Memory B cell (primary cell): ENCODE results near the gene CPA1.

ENCODE experiments used
- ATAC-seq: fragments of 150-1000 bp; cut with Tn5 transposase; 2 replicates; pipeline ENCODE4 v1.10.0; 2021; ENCODE audit warnings: low read depth, mild to moderate bottlenecking, moderate library complexity
- DNase-seq, 2 donors: peaks; one replicate each; pipeline ENCODE4 v3.0.0; 2022; ENCODE audit warnings: low spot score in 2 of 2
- H3K27ac Mint-ChIP-seq: one replicate; pipeline ENCODE4 v1.8.0; 2022; ENCODE audit warnings: mild to moderate bottlenecking, moderate library complexity, mixed read lengths
- H3K27me3 Mint-ChIP-seq: one replicate; pipeline ENCODE4 v1.8.0; 2022; ENCODE audit warnings: mixed read lengths
- H3K36me3 Mint-ChIP-seq: one replicate; pipeline ENCODE4 v1.8.0; 2022; ENCODE audit warnings: mild to moderate bottlenecking, mixed read lengths
- H3K4me1 Mint-ChIP-seq: one replicate; pipeline ENCODE4 v1.8.0; 2022; ENCODE audit warnings: mixed read lengths
- H3K4me3 Mint-ChIP-seq: one replicate; pipeline ENCODE4 v1.8.0; 2022; ENCODE audit warnings: mild to moderate bottlenecking, moderate library complexity, mixed read lengths
- H3K9me3 Mint-ChIP-seq: one replicate; pipeline ENCODE4 v1.8.0; 2022; ENCODE audit warnings: mixed read lengths

The CPA1 gene

DNA sequence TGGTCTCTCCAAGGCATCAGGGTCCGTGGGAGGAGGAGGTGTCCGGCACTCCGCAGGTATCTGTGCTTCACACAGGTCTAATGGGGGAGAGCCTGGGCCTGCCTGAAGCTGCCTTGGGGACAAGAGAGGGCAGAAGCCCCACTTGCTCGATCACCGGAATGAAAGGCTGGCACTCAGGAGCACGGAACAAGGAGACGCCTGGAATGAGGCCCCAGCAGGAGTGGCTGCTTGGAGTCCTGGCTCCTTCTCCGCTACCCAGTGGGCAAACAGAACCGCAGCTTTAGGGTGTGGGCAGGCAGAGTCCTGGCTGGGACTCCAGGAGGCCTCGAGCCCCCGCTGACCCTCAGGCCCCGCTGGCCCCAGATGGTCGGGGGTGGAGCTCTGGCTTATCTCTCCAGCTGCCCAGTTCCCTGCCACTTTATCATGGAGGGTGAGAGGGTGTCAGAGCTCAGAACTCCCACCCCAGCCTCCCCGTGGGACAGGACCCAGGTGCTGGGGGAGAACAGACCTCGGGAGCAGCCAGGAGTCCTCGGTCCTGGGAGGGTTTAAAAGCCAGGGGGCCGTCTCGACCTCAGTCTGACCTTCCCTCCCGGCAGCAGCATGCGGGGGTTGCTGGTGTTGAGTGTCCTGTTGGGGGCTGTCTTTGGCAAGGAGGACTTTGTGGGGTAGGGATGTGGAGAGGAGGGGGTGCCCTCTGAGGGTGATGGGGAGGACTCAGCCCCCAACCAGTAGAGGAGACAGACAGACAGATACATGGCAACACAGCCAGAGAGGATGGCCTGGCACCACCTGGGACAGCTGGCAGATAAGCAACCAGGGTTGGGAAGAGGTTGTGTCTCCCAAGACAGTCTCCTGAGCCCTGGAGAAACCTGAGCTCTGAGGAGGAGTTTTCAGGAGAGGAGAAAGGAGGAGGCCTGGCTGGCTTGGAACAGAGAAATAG lies at the start of gene CPA1:
CPA1 (plus strand) TSS at position 574 of the 940 bp plus-strand sequence; CDS start at position 601, 27 bp downstream.
- Mint-ChIP-seq H3K36me3 (peaks cover 2% of the 10 kb centered on the region), H3K9me3 (peaks cover 5% of the 10 kb centered on the region), H3K27ac (no peak within 1 kb of the TSS), H3K4me3 (no peak within 1 kb of the TSS), H3K27me3 (peaks cover 3% of the 10 kb centered on the region), H3K4me1 (no peaks in the 10 kb centered on the region)
- ATAC-seq (no peak), DNase-seq (no peak)

DNA sequence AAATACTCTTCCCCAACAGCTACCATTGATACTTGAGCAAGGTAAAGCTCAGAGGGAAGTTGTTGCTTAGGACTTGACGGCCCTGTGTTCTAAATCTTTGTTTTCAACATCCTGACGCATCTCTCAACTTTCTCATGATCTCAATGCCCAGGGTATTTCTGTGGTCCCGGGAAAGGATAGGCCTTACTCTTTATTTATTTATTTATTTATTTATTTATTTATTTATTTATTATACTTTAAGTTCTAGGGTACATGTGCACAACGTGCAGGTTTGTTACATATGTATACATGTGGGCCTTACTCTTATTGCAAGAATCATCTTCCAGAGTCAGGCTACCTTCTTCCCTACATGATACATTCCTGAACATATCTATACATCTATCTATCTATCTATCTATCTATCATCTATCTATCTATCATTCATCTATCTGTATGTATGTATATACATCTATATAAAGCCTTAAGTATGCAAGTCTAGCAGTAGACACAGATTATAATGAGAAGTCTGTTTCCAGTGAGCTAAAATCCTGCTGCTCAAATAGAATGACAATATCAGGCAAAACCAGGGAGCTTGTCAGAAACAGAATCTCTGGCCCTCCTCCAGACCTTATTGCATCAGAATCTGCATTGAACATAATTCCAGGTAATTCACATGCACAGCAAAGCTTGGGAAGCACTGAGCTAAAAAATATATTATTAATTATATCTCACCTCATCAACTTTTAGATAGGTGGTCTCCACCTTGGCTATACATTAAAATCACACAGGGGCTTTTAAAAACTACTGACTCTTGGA lies 47.8 kb upstream of the CPA1 start:
- Mint-ChIP-seq H3K4me3 (no peak overlapping the region), H3K9me3 (no peaks in the 10 kb centered on the region), H3K27ac (no peak overlapping the region), H3K4me1 (no peaks in the 10 kb centered on the region), H3K36me3 (no peaks in the 10 kb centered on the region), H3K27me3 (peaks cover 5% of the 10 kb centered on the region)
- ATAC-seq, result no peak
- DNase-seq, result no peak

DNA sequence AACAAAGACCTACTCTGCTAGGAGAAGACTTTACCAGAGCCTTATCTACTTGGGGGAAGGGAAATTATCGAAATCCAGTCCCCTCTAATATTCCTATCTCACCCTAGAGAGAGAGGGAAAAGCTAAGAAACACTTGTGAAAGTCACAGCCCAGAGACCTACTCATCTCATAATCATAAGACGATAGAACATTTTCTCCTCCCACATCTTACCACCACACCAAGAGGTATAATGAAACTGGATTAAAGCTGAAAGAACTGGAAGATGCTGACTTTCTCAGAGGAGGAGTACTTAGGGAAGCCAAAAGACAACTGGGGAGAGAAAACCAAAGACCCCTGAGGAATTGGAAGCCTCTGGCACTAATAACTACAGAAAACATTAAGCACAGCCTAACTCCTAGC lies 46.5 kb upstream of the CPA1 start:
- H3K9me3 Mint-ChIP-seq, result no peaks in the 10 kb centered on the region
- DNase-seq, result no peak

DNA sequence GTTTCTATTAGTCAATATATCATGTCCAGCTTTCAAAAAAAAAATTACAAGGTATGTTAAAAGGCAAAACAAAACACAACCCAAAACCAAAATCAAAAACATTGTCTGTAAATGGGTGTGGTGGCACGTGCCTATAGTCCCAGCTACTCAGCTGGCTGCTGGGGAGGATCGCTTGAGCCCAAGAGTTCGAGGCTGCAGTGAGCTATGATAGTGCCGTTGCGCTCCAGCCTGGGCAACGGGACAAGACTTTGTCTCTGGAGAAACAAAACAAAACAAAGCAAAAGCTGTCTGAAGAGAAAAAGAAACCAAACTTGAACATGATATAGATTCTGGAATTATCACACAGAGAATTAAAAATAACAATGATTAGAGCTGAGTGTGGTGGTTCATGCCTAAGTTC lies 46.0 kb upstream of the CPA1 start:
- no peaks in the 10 kb centered on the region for H3K4me1 Mint-ChIP-seq
- H3K9me3 Mint-ChIP-seq, result no peaks in the 10 kb centered on the region
- no peak overlapping the region for H3K4me3 Mint-ChIP-seq
- no peak for ATAC-seq
- no peak overlapping the region for H3K27ac Mint-ChIP-seq
- no peaks in the 10 kb centered on the region for H3K36me3 Mint-ChIP-seq
- no peak for DNase-seq
- peaks cover 5% of the 10 kb centered on the region for H3K27me3 Mint-ChIP-seq

More for the DNA sequence above, 46.5 kb upstream of the CPA1 start:
- Mint-ChIP-seq H3K4me3 (no peak overlapping the region), H3K36me3 (no peaks in the 10 kb centered on the region), H3K27me3 (peaks cover 5% of the 10 kb centered on the region), H3K4me1 (no peaks in the 10 kb centered on the region), H3K27ac (no peak overlapping the region)
- no peak for ATAC-seq

DNA sequence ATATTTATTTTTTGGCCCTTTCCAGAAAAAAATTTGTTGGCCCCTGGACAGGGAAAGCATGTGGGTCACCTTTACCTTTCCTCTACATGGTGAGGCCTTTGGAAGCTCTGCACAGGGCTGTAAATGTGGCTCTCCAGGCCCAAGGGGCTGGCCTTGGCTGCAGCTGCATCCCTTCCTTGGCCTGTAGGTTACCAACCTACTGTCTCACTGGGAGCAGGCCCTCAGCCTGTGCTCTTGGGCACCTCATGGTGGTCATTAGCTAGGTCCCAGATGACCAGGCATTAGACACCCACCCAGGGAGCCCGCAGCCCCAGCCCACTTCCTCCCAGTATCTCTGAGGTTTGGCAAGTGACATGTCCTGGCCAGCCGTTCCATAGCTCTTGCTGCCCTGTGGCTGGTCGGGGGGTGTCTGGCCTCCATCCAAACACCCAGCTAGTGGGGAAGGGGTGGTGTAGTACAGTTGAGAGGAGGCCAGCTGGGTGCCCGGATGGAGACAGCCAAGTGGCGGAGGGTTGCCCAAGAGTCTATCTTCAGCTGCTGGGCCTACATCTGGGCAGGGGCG lies 42.8 kb upstream of the CPA1 start:
- ATAC-seq, result no peak
- DNase-seq, result no peak
- Mint-ChIP-seq H3K36me3 (no peaks in the 10 kb centered on the region), H3K27me3 (peaks cover 4% of the 10 kb centered on the region), H3K27ac (no peak overlapping the region), H3K4me1 (no peaks in the 10 kb centered on the region), H3K9me3 (peaks cover 1% of the 10 kb centered on the region), H3K4me3 (no peak overlapping the region)

DNA sequence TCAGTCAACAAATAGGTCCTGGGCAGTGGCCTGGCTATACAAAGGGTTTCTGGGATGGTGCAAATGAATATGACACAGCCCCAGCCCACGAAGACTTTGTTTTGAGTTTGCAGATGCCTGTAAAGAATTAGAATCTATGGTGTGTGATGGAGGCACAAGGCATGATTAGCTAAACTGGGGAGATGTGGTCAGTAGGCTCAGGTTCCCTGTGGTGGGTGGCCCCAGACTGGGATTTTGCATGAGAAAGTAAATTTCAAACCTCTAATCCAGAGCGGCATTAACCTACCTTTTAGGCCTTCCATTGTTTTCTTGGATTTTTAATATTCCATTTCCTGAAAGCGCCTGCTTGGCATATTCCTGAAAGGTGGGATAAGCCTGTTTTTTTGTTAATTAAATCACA lies 42.1 kb upstream of the CPA1 start:
- Mint-ChIP-seq H3K27me3 (peaks cover 6% of the 10 kb centered on the region), H3K4me3 (no peak overlapping the region), H3K9me3 (peaks cover 1% of the 10 kb centered on the region), H3K4me1 (no peaks in the 10 kb centered on the region), H3K36me3 (no peaks in the 10 kb centered on the region), H3K27ac (no peak overlapping the region)
- DNase-seq (no peak), ATAC-seq (no peak)

DNA sequence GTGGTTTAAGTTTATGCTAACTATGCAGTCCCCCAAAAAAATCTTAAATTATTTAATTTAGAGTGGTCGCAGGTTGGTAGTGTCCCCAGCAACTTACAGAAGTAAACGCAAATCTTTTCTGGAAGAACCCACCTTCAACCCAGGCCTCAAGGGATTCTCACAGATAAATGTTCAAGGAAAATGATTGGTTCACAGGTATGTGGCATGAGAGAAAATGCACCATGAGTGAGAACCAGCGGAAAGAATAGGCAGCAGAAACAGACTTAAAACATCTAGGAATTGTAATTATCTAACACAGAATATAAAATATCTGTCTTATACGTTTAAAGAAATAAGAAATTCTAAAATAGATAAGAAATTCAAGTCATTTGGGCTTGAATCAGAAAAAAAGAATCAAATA lies 38.4 kb upstream of the CPA1 start:
- H3K4me1 Mint-ChIP-seq, result no peaks in the 10 kb centered on the region
- H3K4me3 Mint-ChIP-seq, result no peak overlapping the region
- DNase-seq, result no peak
- H3K9me3 Mint-ChIP-seq, result peaks cover 1% of the 10 kb centered on the region
- H3K27ac Mint-ChIP-seq, result no peak overlapping the region
- H3K27me3 Mint-ChIP-seq, result peaks cover 5% of the 10 kb centered on the region
- H3K36me3 Mint-ChIP-seq, result no peaks in the 10 kb centered on the region
- no peak for ATAC-seq

DNA sequence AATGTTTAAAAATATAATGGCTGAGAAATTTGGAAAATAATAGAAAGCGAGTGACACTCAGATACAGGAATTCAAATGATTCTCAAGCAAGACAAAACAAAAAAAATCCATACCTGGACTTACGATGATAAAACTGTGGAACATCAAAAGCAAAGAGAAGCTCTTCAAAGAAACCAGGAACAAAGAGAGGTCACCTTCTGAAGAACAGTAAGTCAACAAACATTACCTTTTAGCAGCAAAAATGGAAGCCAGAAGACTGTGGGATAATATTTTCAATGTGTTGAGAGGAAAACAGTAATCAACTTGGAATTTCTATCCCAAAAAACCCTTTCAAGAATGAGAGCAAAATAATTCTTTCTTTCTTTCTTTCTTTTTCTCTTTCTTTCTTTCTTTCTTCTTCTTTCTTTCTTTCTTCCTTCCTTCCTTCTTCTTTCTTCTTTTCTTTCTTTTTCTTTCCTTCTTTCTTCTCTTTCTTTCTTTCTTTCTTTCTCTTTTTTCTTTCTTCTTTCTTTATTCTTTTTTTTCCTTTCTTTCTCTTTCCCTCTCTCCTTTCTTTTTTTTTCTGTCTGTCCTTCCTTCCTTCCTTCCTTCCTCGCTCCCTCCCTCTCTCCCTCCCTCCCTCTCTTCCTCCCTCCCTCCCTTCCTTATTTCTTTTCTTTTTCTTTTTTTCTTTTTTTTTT lies 37.5 kb upstream of the CPA1 start:
- ATAC-seq, result no peak
- Mint-ChIP-seq H3K4me3 (no peak overlapping the region), H3K36me3 (no peaks in the 10 kb centered on the region), H3K27me3 (peaks cover 7% of the 10 kb centered on the region), H3K27ac (no peak overlapping the region), H3K4me1 (no peaks in the 10 kb centered on the region), H3K9me3 (peaks cover 1% of the 10 kb centered on the region)
- no peak for DNase-seq

DNA sequence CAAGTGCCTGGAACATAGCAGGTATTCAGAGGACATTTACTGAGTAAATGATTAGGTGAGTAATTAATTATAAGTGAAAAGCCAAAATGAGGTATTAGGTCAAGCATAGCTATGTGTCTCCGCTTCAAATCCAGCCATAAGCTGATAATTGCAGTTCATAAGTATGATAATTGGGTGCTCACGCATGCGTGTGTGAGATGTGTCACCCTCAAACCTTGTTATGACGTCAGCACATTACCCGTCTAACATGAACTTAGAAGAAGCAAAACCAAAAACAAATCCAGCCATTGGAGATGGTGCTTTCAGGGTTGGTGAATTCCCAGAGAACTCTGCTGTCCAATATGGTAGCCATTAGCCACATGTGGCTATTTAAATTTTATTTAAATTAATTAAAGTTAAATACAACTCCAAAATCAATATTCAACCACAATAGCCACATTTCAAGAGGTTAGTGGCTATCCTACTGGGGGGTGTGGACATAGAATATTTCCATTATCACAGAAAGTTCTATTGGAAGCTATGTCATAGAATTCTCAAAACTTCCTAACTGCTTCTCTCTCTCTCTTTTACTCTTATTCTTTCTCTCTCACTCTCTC lies 35.9 kb upstream of the CPA1 start, which contains the start of gene CPA5:
CPA5 (plus strand) TSS at position 546 of the 596 bp plus-strand sequence. CDS start 1,670 bp downstream, outside the sequence.
- no peak within 1 kb of the TSS for H3K27ac Mint-ChIP-seq
- peaks cover 1% of the 10 kb centered on the region for H3K9me3 Mint-ChIP-seq
- DNase-seq (no peak), ATAC-seq (no peak)
- no peak within 1 kb of the TSS for H3K4me3 Mint-ChIP-seq
- H3K4me1 Mint-ChIP-seq, result no peaks in the 10 kb centered on the region
- H3K36me3 Mint-ChIP-seq, result no peaks in the 10 kb centered on the region
- peaks cover 9% of the 10 kb centered on the region for H3K27me3 Mint-ChIP-seq

DNA sequence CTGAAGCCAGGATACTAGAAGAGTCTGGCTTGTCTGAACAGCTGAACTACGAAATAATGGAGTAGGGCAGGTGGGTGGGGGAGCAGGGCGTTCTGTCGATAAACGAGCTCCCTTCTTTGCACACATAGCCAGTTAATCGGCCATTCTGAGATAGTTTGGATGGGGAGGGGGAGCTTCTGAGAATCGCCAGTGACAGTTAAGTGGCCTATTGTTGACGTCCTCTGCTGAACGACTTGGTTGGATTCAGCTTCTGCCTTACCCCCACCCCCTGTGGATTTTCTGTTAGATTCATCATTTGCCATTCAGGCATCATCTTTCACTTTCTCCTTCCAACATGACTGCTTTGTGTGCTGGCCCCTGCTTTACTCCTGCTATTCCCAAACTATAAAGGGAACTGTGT lies 35.2 kb upstream of the CPA1 start:
- no peak overlapping the region for H3K27ac Mint-ChIP-seq
- no peaks in the 10 kb centered on the region for H3K4me1 Mint-ChIP-seq
- H3K27me3 Mint-ChIP-seq, result peaks cover 12% of the 10 kb centered on the region
- no peaks in the 10 kb centered on the region for H3K36me3 Mint-ChIP-seq
- H3K9me3 Mint-ChIP-seq, result peaks cover 1% of the 10 kb centered on the region
- DNase-seq, result no peak
- no peak for ATAC-seq
- no peak overlapping the region for H3K4me3 Mint-ChIP-seq

DNA sequence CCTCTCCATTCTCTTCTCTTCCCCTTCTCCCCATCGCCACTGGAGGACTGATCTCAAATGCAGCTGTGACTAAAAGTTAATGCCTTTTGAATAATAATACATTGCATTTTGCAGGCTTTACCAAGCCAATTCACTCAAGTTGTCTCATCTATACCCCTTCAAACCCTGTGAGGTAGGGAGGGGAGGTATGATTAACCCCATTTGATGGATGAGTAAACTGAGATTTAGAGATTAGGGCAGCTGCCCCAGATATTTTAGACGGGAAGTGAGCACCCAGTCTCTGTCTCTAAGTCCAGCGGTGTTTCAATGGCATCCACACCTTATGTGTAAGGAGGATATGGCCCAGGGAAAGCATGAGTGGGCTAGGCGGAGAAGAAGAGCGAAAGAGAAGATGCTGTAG lies 34.6 kb upstream of the CPA1 start:
- Mint-ChIP-seq H3K36me3 (no peaks in the 10 kb centered on the region), H3K4me3 (no peak overlapping the region), H3K9me3 (peaks cover 1% of the 10 kb centered on the region), H3K4me1 (no peaks in the 10 kb centered on the region), H3K27ac (no peak overlapping the region), H3K27me3 (peaks cover 13% of the 10 kb centered on the region)
- DNase-seq, result no peak
- no peak for ATAC-seq

DNA sequence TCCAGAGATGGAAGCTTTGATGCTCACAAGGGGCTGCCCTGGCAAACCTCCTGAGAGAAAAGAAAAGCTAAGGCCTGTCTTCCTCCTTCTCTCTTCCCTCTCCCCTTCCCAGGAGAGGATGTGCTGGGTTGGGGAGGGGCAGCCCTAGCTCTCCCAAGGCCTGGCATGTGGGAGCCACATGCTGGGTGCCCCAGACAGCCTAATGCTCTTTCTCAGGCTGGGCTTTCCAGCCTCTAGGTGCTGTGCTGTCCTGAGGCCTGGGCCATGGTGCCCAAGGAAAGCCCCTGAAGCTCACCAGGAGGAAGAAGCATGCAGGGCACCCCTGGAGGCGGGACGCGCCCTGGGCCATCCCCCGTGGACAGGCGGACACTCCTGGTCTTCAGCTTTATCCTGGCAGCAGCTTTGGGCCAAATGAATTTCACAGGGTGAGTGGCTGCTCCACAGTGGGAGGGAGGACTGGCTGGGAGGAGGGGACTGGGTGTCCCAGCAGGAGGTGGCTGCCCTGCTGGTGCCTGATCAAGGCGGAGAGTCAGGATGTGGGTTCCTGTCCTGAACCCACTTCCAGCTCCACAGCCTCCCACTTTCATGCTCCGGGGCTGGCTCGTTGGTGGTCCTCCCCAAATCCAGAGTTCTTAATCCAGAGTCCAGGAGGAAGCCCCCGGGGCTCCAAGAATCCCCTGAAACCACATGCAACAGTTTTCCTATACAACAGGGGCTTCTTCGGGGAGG lies 34.0 kb upstream of the CPA1 start:
- H3K4me3 Mint-ChIP-seq, result no peak overlapping the region
- DNase-seq, result no peak
- peaks cover 1% of the 10 kb centered on the region for H3K9me3 Mint-ChIP-seq
- H3K36me3 Mint-ChIP-seq, result no peaks in the 10 kb centered on the region
- H3K27ac Mint-ChIP-seq, result no peak overlapping the region
- H3K4me1 Mint-ChIP-seq, result no peaks in the 10 kb centered on the region
- ATAC-seq, result no peak
- peaks cover 13% of the 10 kb centered on the region for H3K27me3 Mint-ChIP-seq

DNA sequence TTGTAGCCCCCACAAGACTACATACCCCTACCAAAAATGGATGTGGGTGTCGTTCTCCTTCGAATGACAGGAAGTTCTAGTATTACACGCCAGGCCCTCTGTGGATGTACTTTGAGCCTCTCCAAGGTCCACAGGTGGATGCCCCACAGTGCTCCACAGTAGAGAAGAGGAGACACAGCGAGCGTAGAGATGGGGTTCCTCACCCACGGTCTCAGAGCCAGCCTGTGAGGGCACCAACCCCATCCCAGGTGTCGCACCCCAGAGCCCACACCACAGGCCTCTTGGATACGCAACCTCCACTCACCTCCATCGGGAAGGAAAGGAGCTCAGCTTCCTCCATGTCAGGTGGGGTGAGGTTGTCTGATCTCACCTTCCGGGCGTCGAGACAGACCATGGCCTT lies 33.4 kb upstream of the CPA1 start:
- no peak overlapping the region for H3K27ac Mint-ChIP-seq
- DNase-seq (no peak), ATAC-seq (no peak)
- no peaks in the 10 kb centered on the region for H3K36me3 Mint-ChIP-seq
- H3K4me1 Mint-ChIP-seq, result no peaks in the 10 kb centered on the region
- peaks cover 16% of the 10 kb centered on the region for H3K27me3 Mint-ChIP-seq
- H3K9me3 Mint-ChIP-seq, result no peaks in the 10 kb centered on the region
- H3K4me3 Mint-ChIP-seq, result no peak overlapping the region
